IPS-NIHi7 (cell line): ENCODE measurements around the gene ATP6V0A1.

ENCODE experiments used
- DNase-seq: peaks from one replicate; pipeline ENCODE4 v3.0.0; 2012; ENCODE audit warnings: mixed read lengths; ENCODE audit errors: extremely low spot score

The ATP6V0A1 gene

GRCh38 chr17:42561897-42562387 lies 103.3 kb downstream of the ATP6V0A1 start, which contains the start of gene COASY:
TSS of gene COASY (plus strand) at chr17:42562148. CDS start at chr17:42562623, 475 bp downstream.
- DNase-seq = peak; percentile 97

DNA sequence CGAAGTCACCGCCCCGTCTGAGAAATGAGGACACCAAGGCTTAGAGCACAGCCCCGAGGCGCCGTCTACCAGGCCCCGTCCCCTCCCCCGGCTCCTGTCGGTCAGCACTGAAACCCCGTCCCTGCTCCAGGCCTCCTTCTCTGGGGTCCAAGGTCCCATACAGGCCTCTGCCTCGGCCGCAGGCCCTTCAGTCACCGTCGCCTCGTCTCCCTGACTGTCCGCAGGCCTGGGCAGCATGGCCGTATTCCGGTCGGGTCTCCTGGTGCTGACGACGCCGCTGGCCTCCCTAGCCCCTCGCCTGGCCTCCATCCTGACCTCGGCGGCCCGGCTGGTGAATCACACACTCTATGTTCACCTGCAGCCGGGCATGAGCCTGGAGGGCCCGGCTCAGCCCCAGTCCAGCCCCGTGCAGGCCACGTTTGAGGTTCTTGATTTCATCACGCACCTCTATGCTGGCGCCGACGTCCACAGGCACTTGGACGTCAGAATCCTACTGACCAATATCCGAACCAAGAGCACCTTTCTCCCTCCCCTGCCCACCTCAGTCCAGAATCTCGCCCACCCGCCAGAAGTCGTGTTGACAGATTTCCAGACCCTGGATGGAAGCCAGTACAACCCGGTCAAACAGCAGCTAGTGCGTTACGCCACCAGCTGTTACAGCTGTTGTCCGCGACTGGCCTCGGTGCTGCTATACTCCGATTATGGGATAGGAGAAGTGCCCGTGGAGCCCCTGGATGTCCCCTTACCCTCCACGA lies 103.9 kb downstream of the ATP6V0A1 start:
- DNase-seq = no peak

- no peak for DNase-seq
Observed at GRCh38 chr17:42563143-42563509, 104.4 kb downstream of the ATP6V0A1 start.

- DNase-seq = no peak
Observed at GRCh38 chr17:42563543-42563942, 104.9 kb downstream of the ATP6V0A1 start.

DNA sequence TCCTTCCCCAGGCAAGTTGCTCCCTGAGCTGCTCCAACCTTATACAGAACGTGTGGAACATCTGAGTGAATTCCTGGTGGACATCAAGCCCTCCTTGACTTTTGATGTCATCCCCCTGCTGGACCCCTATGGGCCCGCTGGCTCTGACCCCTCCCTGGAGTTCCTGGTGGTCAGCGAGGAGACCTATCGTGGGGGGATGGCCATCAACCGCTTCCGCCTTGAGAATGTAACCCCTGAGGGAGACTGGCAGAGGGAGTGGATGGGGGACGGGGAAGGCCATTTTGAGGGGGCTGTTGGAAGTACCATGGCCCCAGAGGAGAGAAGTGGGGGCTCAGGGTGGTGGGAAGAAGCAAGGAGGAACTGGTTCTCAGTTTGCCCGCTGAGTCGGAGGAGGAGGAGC lies 105.3 kb downstream of the ATP6V0A1 start:
- no peak for DNase-seq

DNA sequence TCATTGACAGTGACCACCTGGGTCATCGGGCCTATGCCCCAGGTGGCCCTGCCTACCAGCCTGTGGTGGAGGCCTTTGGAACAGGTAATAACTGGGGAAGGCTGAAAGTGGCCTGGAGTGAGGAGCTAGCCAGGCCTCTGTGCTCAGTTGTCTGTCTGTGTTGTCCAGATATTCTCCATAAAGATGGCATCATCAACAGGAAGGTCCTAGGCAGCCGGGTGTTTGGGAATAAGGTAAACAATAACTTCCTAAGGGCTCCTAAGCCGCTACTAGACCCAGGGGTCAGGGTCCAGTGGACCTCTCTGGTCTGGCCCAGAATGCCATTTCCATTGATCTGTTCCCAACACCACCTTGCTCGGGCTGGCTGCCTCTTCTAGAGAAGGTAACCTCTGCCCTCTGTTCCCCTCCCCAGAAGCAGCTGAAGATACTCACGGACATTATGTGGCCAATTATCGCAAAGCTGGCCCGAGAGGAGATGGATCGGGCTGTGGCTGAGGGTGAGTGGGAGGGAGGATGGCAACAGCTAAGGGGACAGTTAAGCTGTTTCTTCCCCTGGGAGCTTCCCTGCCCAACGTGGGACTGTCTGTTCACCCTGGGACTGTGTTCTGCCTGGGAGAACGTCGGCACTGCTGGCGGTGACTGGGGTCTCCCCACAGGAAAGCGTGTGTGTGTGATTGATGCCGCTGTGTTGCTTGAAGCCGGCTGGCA lies 106.3 kb downstream of the ATP6V0A1 start:
- no peak for DNase-seq

- DNase-seq = no peak
Observed at GRCh38 chr17:42565523-42566214, 107.0 kb downstream of the ATP6V0A1 start.

DNA sequence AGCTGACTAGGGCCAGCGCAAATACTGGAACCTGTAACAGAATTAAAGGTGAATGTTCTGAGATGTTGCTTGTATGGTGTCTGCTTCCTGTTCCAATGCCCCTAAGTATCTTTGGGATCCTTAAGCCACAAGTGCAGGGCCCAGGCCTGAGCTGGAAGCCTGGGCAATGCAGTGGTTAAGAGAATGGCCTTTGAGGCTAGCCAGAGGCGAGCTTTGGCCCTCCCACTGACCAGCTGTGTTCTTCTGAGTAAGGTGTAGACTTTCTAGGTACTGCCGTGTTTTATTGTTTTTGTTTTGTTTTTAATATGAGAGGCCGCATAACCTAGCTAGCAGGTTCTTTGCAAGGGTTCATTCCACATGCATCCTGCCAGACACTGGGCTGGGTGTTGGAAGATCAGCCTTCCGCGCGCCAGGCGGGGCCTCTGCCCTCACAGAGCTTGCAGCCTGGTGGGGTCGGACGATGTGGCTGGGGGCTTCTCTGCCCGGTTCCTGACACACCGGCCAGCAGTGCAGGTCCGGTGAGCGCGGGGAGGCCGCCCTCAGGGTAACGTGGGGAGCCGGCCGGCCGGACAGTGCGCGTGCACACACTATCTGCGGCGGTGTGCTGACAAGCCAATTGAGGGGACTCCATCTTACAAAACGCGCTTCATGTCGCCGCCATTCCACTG lies 107.7 kb downstream of the ATP6V0A1 start:
- DNase-seq = no peak

DNA sequence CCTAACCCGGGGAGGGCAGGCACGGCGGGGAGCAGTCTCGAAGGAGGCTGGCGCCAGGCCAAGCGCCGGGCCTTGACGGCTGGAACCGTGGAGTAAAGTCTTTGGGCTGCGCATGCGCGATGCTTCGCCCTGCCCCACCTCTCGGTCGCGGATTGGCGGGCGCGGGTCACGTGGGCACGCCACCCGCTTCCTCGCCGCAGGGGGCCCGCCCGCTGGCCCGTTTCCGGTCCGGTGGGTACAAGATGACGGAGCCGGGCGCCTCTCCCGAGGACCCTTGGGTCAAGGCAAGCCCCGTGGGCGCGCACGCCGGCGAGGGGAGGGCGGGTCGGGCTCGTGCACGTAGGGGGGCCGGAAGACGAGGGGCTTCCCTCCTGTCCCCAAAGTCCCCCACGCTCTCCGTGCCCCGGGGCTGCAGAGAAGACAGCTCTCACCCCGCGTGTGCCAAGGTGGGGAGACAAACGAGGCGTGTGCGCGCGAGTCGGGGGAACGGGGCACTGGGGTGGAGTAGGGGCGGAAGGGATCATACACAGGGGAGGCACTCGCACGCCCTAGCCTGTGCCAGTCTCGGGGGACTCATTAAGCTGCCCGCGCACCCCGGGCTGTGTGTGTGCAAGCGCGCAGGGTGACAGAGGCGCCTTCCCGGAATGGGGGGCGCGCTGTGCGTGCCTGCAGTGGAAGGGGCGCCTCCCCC lies 108.3 kb downstream of the ATP6V0A1 start, which contains the start of gene MLX:
MLX (plus strand) TSS at position 218 of the 691 bp plus-strand sequence; CDS start at position 243, 25 bp downstream.
- peak; percentile 100 for DNase-seq

- no peak for DNase-seq
Observed at GRCh38 chr17:42568341-42569111, 109.8 kb downstream of the ATP6V0A1 start.

DNA sequence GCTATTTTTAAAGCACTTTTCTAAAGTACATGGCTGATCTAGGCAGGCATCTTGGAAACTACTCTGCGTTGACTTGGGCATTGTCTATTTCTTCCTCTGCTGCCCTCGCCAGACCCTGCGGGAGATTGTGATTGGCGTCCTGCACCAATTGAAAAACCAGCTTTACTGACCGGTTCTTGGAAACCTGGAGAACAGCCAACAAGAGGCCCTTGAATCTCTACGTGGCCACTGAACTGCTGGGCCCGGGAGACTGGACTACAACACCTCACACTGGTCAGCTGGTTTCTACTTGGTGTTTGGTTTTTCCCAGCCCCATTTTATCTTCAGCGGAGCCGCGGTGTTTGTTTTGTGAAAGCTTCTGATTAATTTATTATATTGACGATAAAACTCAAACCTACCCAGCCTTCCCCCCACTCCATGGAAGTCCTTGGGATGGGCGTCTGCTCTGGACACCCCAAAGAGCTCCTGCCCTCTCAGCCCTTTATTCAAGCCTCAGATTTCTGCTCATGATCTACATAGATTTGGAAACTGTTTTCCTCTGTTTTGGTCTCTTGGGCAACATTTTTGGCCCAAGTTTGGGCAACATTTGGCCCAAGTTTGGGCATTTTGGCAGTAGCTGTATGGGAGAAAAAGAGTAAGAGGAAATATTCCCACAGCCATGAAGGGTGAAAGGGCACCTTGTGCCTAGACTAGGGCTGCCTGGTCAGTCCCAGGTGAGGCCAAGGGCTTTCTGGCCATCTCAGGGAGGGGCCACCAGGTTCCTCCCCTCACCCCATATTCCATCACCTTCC lies 113.0 kb downstream of the ATP6V0A1 start:
- DNase-seq = no peak
